ENCODE measurements around the gene KDM6A.
A peak's percentile ranks its signal among the peaks of the same experiment; 100 is the strongest.
"Not testable (repeated sequence)": the region's sequence is repeated elsewhere in the genome, so short reads cannot be mapped to it uniquely, and the experiment has no call there.

KDM6A gene

GRCh38 chrX:44890247-44890646, 17.3 kb downstream of the KDM6A start:
- DNase-seq (ENCODE audit: low spot score) = no peak

GRCh38 chrX:44890687-44891086, 17.7 kb downstream of the KDM6A start:
- DNase-seq (ENCODE audit: low spot score) = not testable (repeated sequence)

- no peak for DNase-seq (ENCODE audit: low spot score)
Measured at GRCh38 chrX:44891642-44892041, 18.7 kb downstream of the KDM6A start.

DNA sequence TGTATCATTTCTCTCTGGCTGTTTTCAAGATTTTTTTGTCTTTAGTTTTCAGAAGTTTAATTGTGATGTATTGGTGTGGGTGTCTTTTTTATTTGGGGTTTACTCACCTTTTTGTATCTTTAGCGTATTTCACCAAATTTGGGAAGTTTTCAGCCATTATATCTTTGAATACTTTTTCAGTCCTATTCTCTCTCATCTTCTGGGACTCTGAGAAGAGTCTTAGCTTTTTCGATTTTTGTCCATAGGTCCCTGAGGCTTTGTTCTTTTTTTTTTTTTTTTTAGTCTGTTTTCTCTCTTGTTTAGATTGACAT, 23.8 kb downstream of the KDM6A start:
- DNase-seq (ENCODE audit: low spot score) = no peak

- DNase-seq (ENCODE audit: low spot score) = no peak
Measured at GRCh38 chrX:44897539-44897938, 24.6 kb downstream of the KDM6A start.

- no peak for DNase-seq (ENCODE audit: low spot score)
Measured at GRCh38 chrX:44898411-44899221, 25.6 kb downstream of the KDM6A start.

DNA sequence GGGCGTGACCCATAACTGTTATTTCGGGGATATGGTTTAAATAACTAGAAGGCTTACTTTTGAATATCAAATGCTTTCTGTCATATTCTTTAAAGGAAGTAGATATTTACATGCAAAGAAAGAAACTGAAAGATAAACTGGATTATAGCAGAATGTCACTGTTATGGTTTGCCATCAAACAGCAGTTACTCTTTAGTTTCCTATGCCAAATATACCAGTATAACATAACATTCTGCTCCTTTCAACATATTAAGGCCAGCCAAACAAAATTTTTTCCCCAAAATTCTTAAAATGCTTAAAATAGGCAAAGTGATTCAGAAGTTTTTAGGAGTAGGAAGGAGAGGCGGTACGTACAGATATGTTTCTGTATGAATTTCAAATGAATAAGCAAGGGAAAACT, 27.0 kb downstream of the KDM6A start:
- DNase-seq (ENCODE audit: low spot score) = no peak

DNA sequence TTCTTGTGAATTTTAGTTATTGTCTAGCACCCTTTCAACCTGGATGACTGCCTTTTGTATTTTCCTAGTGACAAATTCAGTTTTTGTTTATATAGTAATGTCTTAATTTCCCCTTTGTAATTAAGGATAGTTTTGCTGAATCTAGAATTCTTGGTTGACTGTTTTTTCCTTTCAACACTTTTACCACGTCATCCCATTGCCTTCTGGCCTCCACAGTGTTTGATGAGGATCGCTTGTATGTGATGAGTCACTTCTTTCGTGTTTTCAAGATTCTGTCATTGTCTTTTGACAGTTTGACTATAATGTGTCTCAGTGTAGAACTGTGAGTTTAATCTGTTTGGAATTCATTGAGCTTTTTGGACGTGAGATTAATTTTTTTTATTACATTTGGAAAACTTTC, 30.1 kb downstream of the KDM6A start:
- DNase-seq (ENCODE audit: low spot score) = no peak

GRCh38 chrX:44903830-44904530, 31.0 kb downstream of the KDM6A start:
- no peak for DNase-seq (ENCODE audit: low spot score)

- DNase-seq (ENCODE audit: low spot score) = no peak
Measured at GRCh38 chrX:44904542-44905115, 31.6 kb downstream of the KDM6A start.

DNA sequence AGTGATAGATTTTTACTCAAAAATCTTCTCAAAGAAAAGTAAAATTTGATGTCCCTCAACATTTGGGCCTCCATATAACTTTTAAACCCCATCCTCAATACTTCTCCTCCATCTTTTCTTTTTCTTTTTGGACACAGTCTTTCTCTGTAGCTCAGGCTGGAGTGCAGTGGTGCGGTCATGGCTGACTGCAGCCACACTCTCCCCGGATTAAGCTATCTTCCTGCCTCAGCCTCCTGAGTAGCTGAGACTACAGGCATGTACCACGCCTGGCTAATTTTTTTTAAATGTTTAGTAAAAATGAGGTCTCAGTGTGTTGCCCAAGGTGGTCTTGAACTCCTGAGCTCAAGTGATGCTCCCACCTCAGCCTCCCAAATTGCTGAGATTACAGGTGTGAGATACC, 33.1 kb downstream of the KDM6A start:
- DNase-seq (ENCODE audit: low spot score) = no peak

GRCh38 chrX:44906542-44906941, 33.6 kb downstream of the KDM6A start:
- no peak for DNase-seq (ENCODE audit: low spot score)

DNA sequence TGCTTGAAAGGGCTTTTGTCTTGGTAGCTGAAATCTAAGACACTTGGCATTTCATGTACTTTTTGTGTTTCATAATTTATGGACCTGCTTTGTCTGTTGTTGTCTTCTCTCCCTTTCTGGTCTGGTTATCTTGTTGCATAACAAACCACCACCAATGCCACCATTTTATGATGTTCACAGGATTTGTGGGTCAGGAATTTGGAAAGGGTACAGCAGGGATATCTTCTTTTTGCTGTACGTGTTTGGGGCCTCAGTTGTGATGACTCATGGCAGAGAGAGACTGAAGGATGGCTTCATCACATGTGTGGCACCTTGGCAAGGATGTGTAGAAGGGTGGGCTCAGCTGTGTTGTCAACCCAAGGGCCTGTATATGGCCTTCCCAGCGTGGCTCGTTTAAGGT, 35.2 kb downstream of the KDM6A start:
- DNase-seq (ENCODE audit: low spot score) = no peak

DNA sequence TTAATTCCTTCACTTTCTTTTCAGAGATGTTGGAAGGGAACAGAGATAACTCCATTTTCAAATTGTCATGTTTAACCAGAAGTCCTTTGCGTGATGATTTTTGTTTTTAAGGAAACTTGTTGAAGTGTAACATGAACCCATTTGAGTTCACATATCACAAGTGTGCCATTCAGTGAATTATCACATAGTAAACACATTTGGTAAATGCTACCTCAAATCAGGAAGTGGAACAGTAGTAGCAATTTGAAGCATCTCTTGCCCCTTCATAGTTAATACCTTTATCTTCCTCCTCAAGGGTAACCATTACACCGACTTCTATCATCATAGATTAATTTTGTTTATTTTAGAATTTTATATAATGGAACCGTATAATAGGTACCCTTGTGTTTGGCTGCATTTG, 35.8 kb downstream of the KDM6A start:
- DNase-seq (ENCODE audit: low spot score) = no peak

GRCh38 chrX:44910508-44910907, 37.5 kb downstream of the KDM6A start:
- not testable (repeated sequence) for DNase-seq (ENCODE audit: low spot score)

GRCh38 chrX:44911074-44911600, 38.1 kb downstream of the KDM6A start:
- not testable (repeated sequence) for DNase-seq (ENCODE audit: low spot score)

- DNase-seq (ENCODE audit: low spot score) = no peak
Measured at GRCh38 chrX:44913656-44914531, 40.9 kb downstream of the KDM6A start.

DNA sequence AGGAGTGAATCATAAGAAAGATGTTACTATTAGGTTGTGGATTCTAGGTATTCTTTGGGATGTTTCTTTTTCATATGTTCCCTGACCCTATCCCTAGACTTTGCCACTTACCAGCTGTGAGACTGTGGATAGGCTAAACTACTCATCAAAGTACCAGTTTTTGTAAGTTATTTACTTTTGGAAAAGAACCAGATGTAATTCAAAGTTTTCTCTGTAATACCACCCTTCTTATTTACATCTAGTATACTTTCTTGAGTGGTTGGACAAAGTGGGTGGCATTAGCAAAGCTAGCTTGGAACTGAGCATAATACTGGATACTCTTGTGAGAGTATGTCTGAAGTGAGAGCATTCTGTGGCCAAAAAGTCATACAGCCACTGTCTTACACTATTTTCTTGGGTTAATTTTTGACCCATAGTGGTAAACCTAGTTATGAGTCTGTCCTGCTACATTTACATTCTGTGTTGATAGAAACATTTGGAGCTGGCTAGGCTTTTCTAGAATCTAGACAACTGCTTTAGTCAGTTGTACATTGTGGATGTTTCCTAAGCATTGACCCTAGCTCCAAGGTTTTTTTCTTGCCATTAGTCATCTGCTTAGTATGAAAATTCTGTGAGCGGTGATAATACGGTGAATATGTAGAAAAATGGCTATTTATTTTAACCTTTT, 41.7 kb downstream of the KDM6A start:
- no peak for DNase-seq (ENCODE audit: low spot score)

- DNase-seq (ENCODE audit: low spot score) = peak; percentile 50
Measured at GRCh38 chrX:44915361-44915868, 42.4 kb downstream of the KDM6A start.

GRCh38 chrX:44918722-44919121, 45.7 kb downstream of the KDM6A start:
- no peak for DNase-seq (ENCODE audit: low spot score)

- DNase-seq (ENCODE audit: low spot score) = no peak
Measured at GRCh38 chrX:44922980-44923379, 50.0 kb downstream of the KDM6A start.

Data from HuH-7 (cell line).